Fibroblast of the aortic adventitia (primary cell): ENCODE data around the gene LMTK3. TPM values are rescaled to one million over a fixed set of nuclear protein-coding genes. Genes with fewer than 3 reads are reported as not detected.
A peak's percentile ranks its signal among the peaks of the same experiment; 100 is the strongest.

Experiments used
- DNase-seq: peaks from one replicate; pipeline ENCODE4 v3.0.0-alpha.2; 2010; ENCODE audit warnings: low read depth
- H3K4me3 ChIP-seq: 2 replicates; pipeline ENCODE4 v1.5.1; 2011; ENCODE audit warnings: low read depth, mild to moderate bottlenecking, control low read depth, low read length, moderate library complexity
- CTCF ChIP-seq: IDR thresholded peaks from 2 replicates; pipeline ENCODE4 v1.5.1; 2011; ENCODE audit warnings: mild to moderate bottlenecking, low read length, control low read depth, inconsistent platforms; ENCODE audit not compliant: insufficient read depth
- total RNA-seq: library from RNA; depleted of rRNA; stranded (reverse); fragments of >200 nt; gene quantifications from 2 replicates; pipeline ENCODE4 v1.2.3, GENCODE V29; 2012; ENCODE audit warnings: low replicate concordance

The LMTK3 gene
- total RNA-seq, 1 donor, result not detected

GRCh38 chr19:48476176-48476575 lies 35.5 kb downstream of the LMTK3 start:
- no peak overlapping the region for H3K4me3 ChIP-seq
- DNase-seq, result no peak
- no peak for TF ChIP-seq CTCF

GRCh38 chr19:48475369-48476068 lies 36.1 kb downstream of the LMTK3 start:
- no peak for DNase-seq
- H3K4me3 ChIP-seq, result no peak overlapping the region
- TF ChIP-seq CTCF, result no peak

GRCh38 chr19:48474084-48474592 lies 37.5 kb downstream of the LMTK3 start:
- no peak for DNase-seq
- no peak for TF ChIP-seq CTCF
- H3K4me3 ChIP-seq, result no peak overlapping the region

GRCh38 chr19:48473161-48473966 lies 38.3 kb downstream of the LMTK3 start:
- TF ChIP-seq CTCF, result no peak
- no peak for DNase-seq
- no peak overlapping the region for H3K4me3 ChIP-seq

- no peak for DNase-seq
- no peak overlapping the region for H3K4me3 ChIP-seq
- no peak for TF ChIP-seq CTCF
Observed at GRCh38 chr19:48471836-48472235, 39.8 kb downstream of the LMTK3 start.

GRCh38 chr19:48470856-48471255 lies 40.8 kb downstream of the LMTK3 start:
- peak overlapping the region; percentile 3 for H3K4me3 ChIP-seq
- TF ChIP-seq CTCF, result no peak
- no peak for DNase-seq
